IMR-90 (cell line): ENCODE results near the gene THAP6. TPM values are rescaled to one million over a fixed set of nuclear protein-coding genes. Genes with fewer than 3 reads are reported as not detected.

Experiments
- ATAC-seq: fragments of 200-7000 bp; cut with Tn5 transposase; 2 replicates; pipeline ENCODE4 v1.9.1; 2020; ENCODE audit warnings: low read depth, mild to moderate bottlenecking, moderate library complexity
- BruUV-seq: library from RNA; stranded (reverse); fragments of 400-500 nt; replicated peaks from 2 replicates; lab custom pipeline; 2021; lab: Mats Ljungman, UMichigan
- CTCF ChIA-PET: fragments of 300-600 bp; formaldehyde crosslinking; extraction: SDS; loops from one replicate; lab custom pipeline; 2021; ENCODE audit warnings: antibody characterized with exemption; lab: Yijun Ruan, JAX
- POLR2A ChIA-PET: fragments of 300-600 bp; sonication (Branson Sonifier 250); formaldehyde crosslinking; loops from one replicate; lab custom pipeline; 2022; ENCODE audit warnings: antibody characterized with exemption; ENCODE audit not compliant: unreplicated experiment; lab: Charles Lee
- DNase-seq: peaks from one replicate; pipeline ENCODE4 v3.0.0; 2013
- H2AFZ ChIP-seq: replicated peaks from 2 replicates; pipeline ENCODE3; 2013; ENCODE audit warnings: low read length, mild to moderate bottlenecking; ENCODE audit not compliant: poor library complexity
- H2AK5ac ChIP-seq: 2 replicates; pipeline ENCODE4 v1.6.1; 2013; ENCODE audit warnings: low read depth, low read length, inconsistent platforms
- H2AK9ac ChIP-seq: replicated peaks from 2 replicates; pipeline ENCODE3; 2013; ENCODE audit warnings: mild to moderate bottlenecking, low read depth, low read length, moderate library complexity; ENCODE audit not compliant: poor library complexity
- H2BK120ac ChIP-seq: 2 replicates; pipeline ENCODE4 v1.6.1; 2013; ENCODE audit warnings: low read depth, low read length, inconsistent platforms
- H2BK15ac ChIP-seq: 3 replicates; pipeline ENCODE4 v1.6.1; 2013; ENCODE audit warnings: low read depth, low read length, inconsistent platforms
- H2BK20ac ChIP-seq: 2 replicates; pipeline ENCODE4 v1.6.1; 2013; ENCODE audit warnings: low read depth, mild to moderate bottlenecking, inconsistent platforms, low read length, moderate library complexity
- H2BK5ac ChIP-seq: 2 replicates; pipeline ENCODE4 v1.6.1; 2013; ENCODE audit warnings: mild to moderate bottlenecking, low read depth, low read length, inconsistent platforms; ENCODE audit not compliant: poor library complexity, severe bottlenecking
- H3K14ac ChIP-seq: replicated peaks from 2 replicates; pipeline ENCODE4 v1.6.1; 2013; ENCODE audit warnings: low read depth, low read length, inconsistent platforms
- H3K18ac ChIP-seq: 2 replicates; pipeline ENCODE4 v1.6.1; 2013; ENCODE audit warnings: low read depth, low read length, control low read depth
- H3K23ac ChIP-seq: 2 replicates; pipeline ENCODE4 v1.6.1; 2013; ENCODE audit warnings: low read depth, low read length, inconsistent platforms
- H3K27ac ChIP-seq: 2 replicates; pipeline ENCODE4 v1.5.1; 2013; ENCODE audit warnings: mild to moderate bottlenecking, control low read depth, low read length; ENCODE audit not compliant: insufficient read depth
- H3K27me3 ChIP-seq: 2 replicates; pipeline ENCODE4 v1.6.1; 2013; ENCODE audit warnings: low read length; ENCODE audit not compliant: control insufficient read depth, insufficient read depth
- H3K36me3 ChIP-seq: 2 replicates; pipeline ENCODE4 v1.6.1; 2013; ENCODE audit warnings: low read length, mixed read lengths; ENCODE audit not compliant: control insufficient read depth, insufficient read depth
- H3K4ac ChIP-seq: 2 replicates; pipeline ENCODE4 v1.6.1; 2013; ENCODE audit warnings: low read depth, low read length, inconsistent platforms
- H3K4me1 ChIP-seq: 2 replicates; pipeline ENCODE4 v1.6.1; 2013; ENCODE audit warnings: low read length, mixed read lengths; ENCODE audit not compliant: control insufficient read depth, insufficient read depth
- H3K4me2 ChIP-seq: 2 replicates; pipeline ENCODE4 v1.6.1; 2013; ENCODE audit warnings: low read depth, mild to moderate bottlenecking, control low read depth, low read length, moderate library complexity
- H3K4me3 ChIP-seq: 2 replicates; pipeline ENCODE4 v1.5.1; 2013; ENCODE audit warnings: low read depth, mild to moderate bottlenecking, control low read depth, low read length, moderate library complexity; ENCODE audit not compliant: insufficient read depth
- H3K56ac ChIP-seq: 2 replicates; pipeline ENCODE4 v1.6.1; 2013; ENCODE audit warnings: low read length, inconsistent platforms; ENCODE audit not compliant: insufficient read depth; ENCODE audit errors: extremely low read depth
- H3K79me1 ChIP-seq, 2 experiments: 2 replicates each; pipeline ENCODE4 v1.6.1; 2013; ENCODE audit warnings: low read length in 2 of 2, inconsistent platforms in 1 of 2, low read depth in 1 of 2
- H3K9ac ChIP-seq: 2 replicates; pipeline ENCODE4 v1.6.1; 2013; ENCODE audit warnings: low read depth, low read length, control low read depth
- H3K9me1 ChIP-seq: 2 replicates; pipeline ENCODE4 v1.6.1; 2013; ENCODE audit warnings: low read length, inconsistent platforms; ENCODE audit not compliant: insufficient read depth
- H3K9me3 ChIP-seq: 2 replicates; pipeline ENCODE4 v1.6.1; 2013; ENCODE audit warnings: low read length; ENCODE audit not compliant: control insufficient read depth, insufficient read depth
- H4K20me1 ChIP-seq: 2 replicates; pipeline ENCODE4 v1.6.1; 2013; ENCODE audit warnings: low read length, inconsistent platforms; ENCODE audit not compliant: insufficient read depth
- H4K5ac ChIP-seq: 2 replicates; pipeline ENCODE4 v1.6.1; 2013; ENCODE audit warnings: mild to moderate bottlenecking, low read depth, low read length, control low read depth
- H4K8ac ChIP-seq, 2 experiments: 2 replicates each; pipeline ENCODE4 v1.6.1; 2013; ENCODE audit warnings: low read depth in 2 of 2, low read length in 2 of 2, control low read depth in 1 of 2, inconsistent platforms in 1 of 2
- H4K91ac ChIP-seq: 2 replicates; pipeline ENCODE4 v1.6.1; 2013; ENCODE audit warnings: low read depth, low read length, inconsistent platforms; ENCODE audit not compliant: insufficient read depth
- CEBPB ChIP-seq: IDR thresholded peaks from 2 replicates; pipeline ENCODE4 v1.6.1; 2012; ENCODE audit warnings: low read depth, low read length, improper control_type of control experiment
- ELK1 ChIP-seq: fragments of 150-350 bp; IDR thresholded peaks from 2 replicates; pipeline ENCODE4 v1.6.1; 2016; ENCODE audit warnings: low read depth, mild to moderate bottlenecking, low read length, moderate library complexity, borderline replicate concordance
- FOS ChIP-seq: fragments of 150-350 bp; IDR thresholded peaks from 2 replicates; pipeline ENCODE4 v1.6.1; 2016; ENCODE audit warnings: low read depth, low read length
- MAZ ChIP-seq: IDR thresholded peaks from 2 replicates; pipeline ENCODE4 v1.6.1; 2012; ENCODE audit warnings: low read depth, mild to moderate bottlenecking, low read length, improper control_type of control experiment, moderate library complexity, borderline replicate concordance
- SMC3 ChIP-seq: fragments of 150-350 bp; IDR thresholded peaks from 2 replicates; pipeline ENCODE4 v1.6.1; 2016; ENCODE audit warnings: low read depth, mild to moderate bottlenecking, antibody characterized with exemption, low read length, moderate library complexity
- WGBS, 2 experiments: methylation state at CpG; one replicate each; pipeline versions ENCODE4 v1.1.5 to v1.1.7; 2013; ENCODE audit warnings: missing lambda C conversion rate in 2 of 2; ENCODE audit not compliant: insufficient read length in 1 of 2; ENCODE audit errors: extremely low coverage in 2 of 2; 5-methylcytosine and 5-hydroxymethylcytosine counted together
- dilution Hi-C: fragments of 300-500 bp; cut with HindIII; formaldehyde crosslinking; loops from one replicate; pipeline ENCODE4 v1.14.3; 2018; ENCODE audit warnings: low sequenced_read_pairs; ENCODE audit not compliant: unreplicated experiment
- in situ Hi-C: fragments of 300-500 bp; cut with MboI; formaldehyde crosslinking; loops from 3 replicates; pipeline ENCODE4 v1.14.3; 2019; ENCODE audit warnings: low sequenced_read_pairs, inconsistent platforms, mixed read lengths
- intact Hi-C: fragments of 100-400 bp; cut with micrococcal nuclease; formaldehyde crosslinking; loops from 2 replicates; pipeline ENCODE4 v1.10.0; 2022
- polyA plus RNA-seq, 3 experiments: library from polyadenylated mRNA; depleted of rRNA; stranded (reverse); fragments of >200 nt; gene quantifications; 2 replicates each; pipeline ENCODE4 v1.2.3, GENCODE V29; 2012; ENCODE audit warnings: low replicate concordance in 1 of 3
- total RNA-seq: library from RNA; depleted of rRNA; stranded (reverse); fragments of >200 nt; gene quantifications from 2 replicates; pipeline ENCODE4 v1.2.3, GENCODE V29; 2012

The THAP6 gene
- total and polyA plus RNA-seq, 2 of the 4 experiments (the other 2 are of a cell fraction): 6.3 to 7.0 TPM

GRCh38 chr4:75547647-75548387 lies 33.5 kb downstream of the THAP6 start:
- Histone ChIP-seq H3K27me3 (no peaks in the 10 kb centered on the region), H3K9me3 (peaks cover 2% of the 10 kb centered on the region; the same call in 1 of the 2 replicates), H3K18ac (no peak overlapping the region), H2BK15ac (no peak overlapping the region), H2BK20ac (no peak overlapping the region), H3K9me1 (peaks cover under 1% of the 10 kb centered on the region; the same call in 1 of the 2 replicates), H2BK120ac (no peak overlapping the region), H4K5ac (no peak overlapping the region), H3K4ac (no peak overlapping the region), H3K4me3 (no peak overlapping the region), H3K23ac (no peak overlapping the region), H2AFZ (no peak overlapping the region), H3K36me3 (no peaks in the 10 kb centered on the region), H3K9ac (no peak overlapping the region), H2BK5ac (no peak overlapping the region), H4K8ac (no peak overlapping the region), H3K14ac (no peak overlapping the region), H3K27ac (no peak overlapping the region), H4K20me1 (no peaks in the 10 kb centered on the region), H4K91ac (0 out of 2 replicates have a peak overlapping the region, but pooled peaks have one; percentile 6), H2AK9ac (no peak overlapping the region), H3K56ac (no peak overlapping the region), H3K4me1 (no peaks in the 10 kb centered on the region), H3K79me1 (no peaks in the 10 kb centered on the region), H3K4me2 (no peak overlapping the region), H2AK5ac (peak overlapping the region; percentile 51; the same call in 1 of the 2 replicates)
- no peak for ATAC-seq
- CTCF ChIA-PET: no interaction called here
- no peak for TF ChIP-seq ELK1
- TF ChIP-seq CEBPB: no peak
- no peak for TF ChIP-seq MAZ
- TF ChIP-seq FOS: no peak
- no peak for TF ChIP-seq SMC3
- in situ Hi-C loops: no loop called here
- POLR2A ChIA-PET: no interaction called here
- dilution Hi-C loops: no loop called here
- intact Hi-C loops: no loop called here
- BruUV-seq: no TSS peak
- DNase-seq: peak; percentile 24
- WGBS, 2 experiments: 50% methylated on average over 1 of the region's 15 CpGs; no CpG with 5 or more reads in 1 of the 2 experiments
